ENCODE measurements around the gene ZNF440.
"Not testable (repeated sequence)": the region's sequence is repeated elsewhere in the genome, so short reads cannot be mapped to it uniquely, and the experiment has no call there.

- TF ChIP-seq CTCF (IDR thresholded peaks at IDR 0.05; ENCODE audit: poor library complexity); EZH2phosphoT487 (IDR thresholded peaks at IDR 0.05; ENCODE audit: low read depth, severe bottlenecking, unreplicated experiment); EZH2 (IDR thresholded peaks at IDR 0.05; ENCODE audit: borderline replicate concordance): not testable (repeated sequence)
These were observed 42.6 kb upstream of the ZNF440 start for GRCh38 chr19:11771520-11771919.
